ENCODE data around the gene MST1.
A peak's percentile ranks its signal among the peaks of the same experiment; 100 is the strongest.

Gene MST1

GRCh38 chr3:49717959-49718857, 28.9 kb upstream of the MST1 start:
- no peak for DNase-seq

GRCh38 chr3:49717211-49717958, 28.1 kb upstream of the MST1 start:
- DNase-seq = no peak

DNA sequence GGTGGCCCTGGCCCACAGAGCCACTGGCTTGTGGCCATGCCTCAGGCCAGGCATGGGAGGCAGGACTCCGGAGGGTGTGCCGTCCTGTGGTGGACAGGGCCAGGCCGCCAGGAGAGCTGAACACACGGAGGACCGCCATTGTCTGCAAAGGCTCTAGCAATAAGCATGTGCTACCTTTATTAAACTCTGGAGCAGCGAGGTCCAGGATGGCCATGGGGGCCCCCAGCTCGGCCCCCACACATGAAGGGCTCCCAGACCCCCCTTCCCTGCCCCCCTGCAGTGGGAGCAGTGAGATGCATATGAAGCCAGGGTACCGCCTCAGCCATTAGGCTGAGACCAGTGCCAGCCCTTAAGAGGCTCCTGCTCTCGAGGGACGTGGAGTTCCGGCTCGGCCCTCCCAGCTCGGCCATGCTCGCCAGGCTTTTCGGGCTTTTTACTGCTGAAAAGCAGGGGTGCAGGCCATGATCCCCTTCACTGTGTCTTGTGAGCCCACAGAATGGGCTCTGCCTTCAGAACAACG, 27.5 kb upstream of the MST1 start:
- no peak for DNase-seq

DNA sequence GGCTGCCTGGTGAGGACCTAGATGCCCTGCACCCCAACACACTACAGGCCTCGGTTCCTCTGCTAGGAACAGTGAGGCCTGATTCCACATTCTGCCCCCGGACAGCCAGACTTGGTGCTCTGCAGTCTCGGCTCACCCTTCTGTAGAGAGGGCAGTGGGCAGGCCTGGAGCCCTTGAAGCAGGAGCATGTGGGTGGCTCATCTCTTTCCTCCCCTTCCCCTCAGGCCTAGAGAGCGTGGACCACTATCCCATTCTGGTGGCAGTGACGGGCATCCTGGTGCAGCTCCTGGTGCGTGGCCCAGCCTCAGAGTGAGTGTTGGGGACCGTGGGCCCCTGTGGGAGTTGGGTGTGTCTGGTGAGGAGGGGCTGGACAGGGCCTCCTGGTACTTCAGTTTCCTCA, 26.9 kb upstream of the MST1 start:
- no peak for DNase-seq

DNA sequence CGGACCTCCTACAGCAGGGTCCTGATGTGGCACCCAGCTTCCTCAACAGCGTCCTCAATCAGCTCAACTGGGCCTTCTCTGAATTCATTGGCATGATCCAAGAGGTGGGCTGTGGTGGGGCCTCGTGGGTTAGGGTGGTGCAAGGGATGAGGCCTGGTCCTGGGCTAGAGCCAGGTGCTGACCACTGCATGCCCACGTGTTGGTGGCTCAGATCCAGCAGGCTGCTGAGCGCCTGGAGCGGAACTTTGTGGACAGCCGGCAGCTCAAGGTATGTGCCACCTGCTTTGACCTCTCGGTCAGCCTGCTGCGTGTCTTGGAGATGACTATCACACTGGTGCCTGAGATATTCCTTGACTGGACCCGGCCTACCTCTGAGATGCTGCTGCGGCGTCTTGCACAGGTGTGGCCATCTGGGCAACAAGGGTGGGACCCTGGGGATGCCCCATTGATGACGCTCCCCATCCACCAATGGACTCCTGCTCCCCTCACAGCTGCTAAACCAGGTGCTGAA, 26.4 kb upstream of the MST1 start:
- no peak for DNase-seq

- DNase-seq = no peak
These were observed 25.7 kb upstream of the MST1 start for GRCh38 chr3:49714728-49715550.

GRCh38 chr3:49713336-49714105, 24.2 kb upstream of the MST1 start:
- no peak for DNase-seq

GRCh38 chr3:49712631-49713317, 23.5 kb upstream of the MST1 start:
- no peak for DNase-seq

DNA sequence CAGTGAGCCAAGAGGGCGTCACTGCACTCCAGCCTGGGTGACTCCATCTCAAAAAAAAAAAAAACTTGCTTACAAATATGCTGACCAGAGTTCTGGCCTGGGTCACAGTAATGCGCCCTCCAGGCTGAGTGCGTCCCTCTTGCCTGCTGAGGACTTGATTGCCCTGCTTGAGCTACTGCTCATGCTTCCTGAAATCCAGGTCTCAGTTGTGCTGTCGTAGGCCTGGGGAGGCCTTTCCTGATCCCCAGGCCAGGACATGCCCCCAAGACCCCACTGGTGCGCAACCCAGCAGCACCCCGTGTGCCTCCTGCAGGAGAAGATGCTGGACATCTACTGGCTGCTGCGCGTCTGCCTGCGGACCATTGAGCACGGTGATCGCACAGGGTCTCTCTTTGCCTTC, 22.9 kb upstream of the MST1 start:
- no peak for DNase-seq

DNA sequence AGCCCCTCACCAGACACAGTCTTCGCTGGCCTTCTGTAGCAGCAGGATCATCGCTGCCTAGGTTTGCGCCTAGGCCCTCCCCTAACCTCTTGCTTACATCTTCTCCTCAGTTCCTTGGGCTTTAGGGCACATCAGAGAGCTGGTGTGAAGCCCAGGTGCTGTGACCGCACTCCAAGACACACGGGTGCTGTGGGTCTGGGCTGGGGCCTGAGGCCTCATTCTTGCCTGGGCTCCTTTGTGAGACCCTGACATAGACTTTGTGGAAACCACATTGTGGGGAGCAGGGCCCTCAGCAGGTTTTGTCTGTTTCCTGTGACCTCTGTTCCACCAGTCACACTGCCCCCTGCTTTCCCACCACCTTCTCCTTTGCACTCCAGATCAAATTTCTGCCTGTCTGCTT, 22.2 kb upstream of the MST1 start:
- DNase-seq = no peak

- no peak for DNase-seq
These were observed 20.6 kb upstream of the MST1 start for GRCh38 chr3:49709852-49710251.

- DNase-seq = no peak
These were observed 17.8 kb upstream of the MST1 start for GRCh38 chr3:49707113-49707480.

DNA sequence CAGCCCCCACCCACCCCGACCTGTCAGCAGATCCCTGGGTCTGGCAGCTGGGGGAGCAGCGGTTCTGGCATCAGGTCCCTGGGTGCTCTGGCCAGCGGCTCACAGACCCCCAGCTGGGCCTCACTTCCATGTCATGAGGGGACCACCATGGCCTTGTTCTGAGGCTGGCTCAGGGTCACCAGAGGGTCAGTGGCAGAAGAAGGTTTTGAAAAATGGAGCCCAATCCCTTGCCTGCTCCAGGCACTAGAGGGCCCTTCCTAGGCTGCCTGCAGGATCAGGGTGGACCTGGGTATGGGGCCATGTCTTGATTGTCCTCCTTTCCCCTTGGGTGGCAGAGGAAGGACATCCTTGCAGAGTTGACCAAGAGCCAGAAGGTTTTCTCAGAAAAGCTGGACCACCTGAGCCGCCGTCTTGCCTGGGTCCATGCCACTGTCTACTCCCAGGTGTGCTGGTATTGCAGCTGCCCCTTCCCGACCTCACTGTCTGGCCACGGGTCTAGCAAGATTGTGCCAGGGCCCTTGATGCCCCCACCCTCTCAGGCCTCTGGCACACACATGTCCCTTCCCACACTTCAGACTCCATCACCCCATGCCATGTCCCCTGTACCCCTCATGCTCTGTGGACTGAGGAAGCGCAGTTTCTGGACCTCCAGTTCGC, 17.3 kb upstream of the MST1 start:
- DNase-seq = no peak

- no peak for DNase-seq
These were observed 16.2 kb upstream of the MST1 start for GRCh38 chr3:49705390-49705960.

GRCh38 chr3:49704629-49705028, 15.4 kb upstream of the MST1 start:
- DNase-seq = no peak

DNA sequence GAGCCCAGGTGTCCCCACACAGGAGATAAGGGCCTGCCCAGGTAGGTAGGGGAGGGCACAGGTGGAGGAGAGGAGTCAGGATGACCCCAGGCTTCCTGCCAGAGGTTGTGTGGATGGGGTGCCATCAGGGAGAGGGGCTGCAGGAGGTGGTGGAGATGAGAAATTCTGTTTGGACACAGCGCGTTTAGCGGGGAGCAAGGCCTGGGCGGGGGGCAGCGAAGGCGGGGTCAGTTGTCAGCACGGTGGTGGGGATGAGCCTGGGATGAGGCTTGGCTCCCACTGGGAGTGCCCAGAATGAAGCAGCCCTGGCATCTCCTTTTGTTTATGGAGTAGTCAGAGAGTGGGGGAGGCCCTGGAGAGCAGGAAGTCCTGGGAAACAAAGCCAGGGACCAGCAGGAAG, 14.7 kb upstream of the MST1 start:
- no peak for DNase-seq

GRCh38 chr3:49703443-49703927, 14.2 kb upstream of the MST1 start:
- peak; percentile 17 for DNase-seq

DNA sequence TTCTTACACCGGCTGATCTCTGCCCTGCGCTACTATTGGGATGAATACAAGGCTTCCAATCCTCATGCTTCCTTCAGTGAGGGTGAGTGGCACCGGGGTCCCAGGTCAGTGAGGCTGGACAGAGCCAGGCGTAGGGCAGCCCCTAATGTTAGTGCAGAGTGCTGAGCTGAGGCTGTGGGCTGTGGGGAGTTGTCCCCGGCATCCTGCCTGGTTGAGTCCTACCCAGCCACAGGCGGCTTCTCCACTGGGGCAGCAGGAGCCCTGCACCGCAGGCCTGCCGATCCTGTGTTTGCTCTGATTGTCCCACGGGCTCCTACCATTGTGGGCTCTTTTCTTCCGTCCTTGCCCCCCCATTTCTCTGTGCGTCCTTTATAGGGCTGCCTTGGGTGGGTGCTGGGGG, 13.4 kb upstream of the MST1 start:
- no peak for DNase-seq

- DNase-seq = no peak
These were observed 12.3 kb upstream of the MST1 start for GRCh38 chr3:49701388-49702077.

Measured in DMS79 treated with DMSO at 0.1 percent for 48 hours (cell line).